HCT116 (cell line): ENCODE data around the gene KRT2. TPM values are rescaled to one million over a fixed set of nuclear protein-coding genes. Genes with fewer than 3 reads are reported as not detected.

Experiments
- ATAC-seq: fragments of 200-7000 bp; cut with Tn5 transposase; 2 replicates; pipeline ENCODE4 v1.9.1; 2020; ENCODE audit warnings: mild to moderate bottlenecking, moderate library complexity
- BruUV-seq: library from RNA; stranded (reverse); fragments of 400-500 nt; replicated peaks from 2 replicates; lab custom pipeline; 2021; lab: Mats Ljungman, UMichigan
- CTCF ChIA-PET: fragments of 300-600 bp; sonication (Branson Sonifier 250); formaldehyde crosslinking; loops from one replicate; lab custom pipeline; 2021; ENCODE audit warnings: antibody characterized with exemption; lab: Charles Lee
- POLR2A ChIA-PET: fragments of 300-600, 350-600 bp; sonication (Branson Sonifier 250); formaldehyde crosslinking; loops from one replicate; lab custom pipeline; 2021; ENCODE audit warnings: antibody characterized with exemption; lab: Charles Lee
- RAD21 ChIA-PET, 2 experiments: fragments of 300-600 bp; sonication (Branson Sonifier 250); formaldehyde crosslinking; loops; one replicate each; lab custom pipeline; 2023; ENCODE audit warnings: low total read pairs in 2 of 2; ENCODE audit not compliant: uncharacterized antibody in 2 of 2, unreplicated experiment in 2 of 2, low non-redundant PET in 1 of 2; lab: Charles Lee
- DNase-seq: peaks from one replicate; pipeline ENCODE4 v3.0.0-alpha.2; 2010; ENCODE audit warnings: low read depth, low spot score
- H2AFZ ChIP-seq: fragments of 200-600 bp; shearing (Covaris generic), sonication (generic); 2 replicates; pipeline ENCODE4 v1.6.1; 2017; ENCODE audit warnings: low read depth, mixed run types, mixed read lengths, antibody characterized with exemption, low read length; ENCODE audit not compliant: poor library complexity, severe bottlenecking
- H3K27ac ChIP-seq: 2 replicates; pipeline ENCODE4 v1.5.1; 2012; ENCODE audit warnings: low read depth, low read length
- H3K27me3 ChIP-seq: fragments of 200-600 bp; sonication (generic); 2 replicates; pipeline ENCODE4 v1.6.1; 2016; ENCODE audit warnings: mixed run types, low read length, mixed read lengths; ENCODE audit not compliant: insufficient read depth
- H3K36me3 ChIP-seq, 2 experiments: fragments of 200-500 bp in 1 of 2; fragments of 200-600 bp in 1 of 2; sonication (Bioruptor generic) in 1 of 2; sonication (generic) in 1 of 2; 2 replicates each; pipeline versions ENCODE4 v1.5.1 to v1.6.1; 2014 to 2016; ENCODE audit warnings: low read length in 2 of 2, inconsistent platforms in 1 of 2, mixed read lengths in 1 of 2, mixed run types in 1 of 2; ENCODE audit not compliant: insufficient read depth in 2 of 2, control insufficient read depth in 1 of 2
- H3K4me1 ChIP-seq, 2 experiments: fragments of 200-600 bp in 1 of 2; sonication (generic) in 1 of 2; 2 replicates each; pipeline versions ENCODE4 v1.5.1 to v1.6.1; 2012 to 2017; ENCODE audit warnings: low read length in 2 of 2, inconsistent platforms in 1 of 2, mild to moderate bottlenecking in 1 of 2, mixed read lengths in 1 of 2, mixed run types in 1 of 2, moderate library complexity in 1 of 2; ENCODE audit not compliant: insufficient read depth in 2 of 2, control insufficient read depth in 1 of 2
- H3K4me2 ChIP-seq: fragments of 200-600 bp; sonication (generic); 2 replicates; pipeline ENCODE4 v1.6.1; 2017; ENCODE audit warnings: mixed run types, low read length, mixed read lengths
- H3K4me3 ChIP-seq, 2 experiments: fragments of 200-600 bp in 1 of 2; sonication (generic) in 1 of 2; replicated peaks in 1 of 2; 2 replicates each; pipeline ENCODE4 v1.5.1; 2011 to 2016; ENCODE audit warnings: low read length in 2 of 2, control low read depth in 1 of 2, low read depth in 1 of 2, mild to moderate bottlenecking in 1 of 2, mixed read lengths in 1 of 2, mixed run types in 1 of 2
- H3K79me2 ChIP-seq: fragments of 200-600 bp; sonication (generic); 2 replicates; pipeline ENCODE4 v1.6.1; 2017; ENCODE audit warnings: mild to moderate bottlenecking, mixed run types, low read length, moderate library complexity, mixed read lengths; ENCODE audit not compliant: insufficient read depth
- H3K9ac ChIP-seq: fragments of 200-600 bp; sonication (generic); 2 replicates; pipeline ENCODE4 v1.6.1; 2016; ENCODE audit warnings: low read length, mixed read lengths
- H3K9me2 ChIP-seq: fragments of 200-600 bp; sonication (generic), shearing (Covaris generic); 2 replicates; pipeline ENCODE4 v1.6.1; 2017; ENCODE audit warnings: mixed run types, mild to moderate bottlenecking, moderate library complexity; ENCODE audit not compliant: insufficient read depth
- H3K9me3 ChIP-seq, 2 experiments: fragments of 200-500 bp in 1 of 2; fragments of 200-600 bp in 1 of 2; sonication (Bioruptor generic) in 1 of 2; sonication (generic) in 1 of 2; 2 replicates each; pipeline ENCODE4 v1.6.1; 2014 to 2017; ENCODE audit warnings: low read length in 2 of 2, mixed read lengths in 2 of 2, inconsistent platforms in 1 of 2, low read depth in 1 of 2, mild to moderate bottlenecking in 1 of 2, mixed run types in 1 of 2, moderate library complexity in 1 of 2; ENCODE audit not compliant: control insufficient read depth in 1 of 2, insufficient read depth in 1 of 2
- H4K20me1 ChIP-seq: fragments of 200-600 bp; sonication (generic), shearing (Covaris generic); 2 replicates; pipeline ENCODE4 v1.6.1; 2017; ENCODE audit warnings: mixed run types, mild to moderate bottlenecking, moderate library complexity; ENCODE audit not compliant: insufficient read depth
- ATF3 ChIP-seq: IDR thresholded peaks from 2 replicates; pipeline ENCODE4 v1.6.1; 2012
- CBX3 ChIP-seq: IDR thresholded peaks from 2 replicates; pipeline ENCODE4 v1.6.1; 2012; ENCODE audit warnings: low read depth
- EZH2 ChIP-seq: fragments of 200-600 bp; sonication (generic); IDR thresholded peaks from 2 replicates; pipeline ENCODE4 v1.6.1; 2017; ENCODE audit warnings: antibody characterized with exemption, mixed run types
- JUND ChIP-seq: IDR thresholded peaks from 2 replicates; pipeline ENCODE4 v1.6.1; 2012
- POLR2AphosphoS5 ChIP-seq: IDR thresholded peaks from 2 replicates; pipeline ENCODE4 v1.6.1; 2011; ENCODE audit warnings: mild to moderate bottlenecking, low read depth, low read length, moderate library complexity
- REST ChIP-seq: IDR thresholded peaks from 2 replicates; pipeline ENCODE4 v1.6.1; 2012; ENCODE audit warnings: low read depth
- ZBTB33 ChIP-seq: IDR thresholded peaks from 2 replicates; pipeline ENCODE4 v1.6.1; 2011; ENCODE audit warnings: mild to moderate bottlenecking, low read length, moderate library complexity; ENCODE audit not compliant: insufficient replicate concordance; ENCODE audit errors: extremely low read depth
- ZFX ChIP-seq: fragments of 450-650 bp; IDR thresholded peaks from 2 replicates; pipeline ENCODE4 v1.6.1; 2017
- intact Hi-C: fragments of 100-400 bp; cut with micrococcal nuclease; formaldehyde crosslinking; loops from 2 replicates; pipeline ENCODE4 v1.10.0; 2022
- total RNA-seq: library from RNA; stranded (reverse); gene quantifications from one replicate; pipeline ENCODE4 v1.2.1, GENCODE V29; 2021; ENCODE audit not compliant: unreplicated experiment

KRT2 gene
- total RNA-seq, 1 experiment from 2014 or later: not detected

- Histone ChIP-seq H3K27ac (no peak overlapping the region), H3K9me3 (no peaks in the 10 kb centered on the region), H3K9me2 (no peaks in the 10 kb centered on the region), H3K4me2 (no peak overlapping the region), H3K36me3 (no peaks in the 10 kb centered on the region), H2AFZ (no peak overlapping the region), H3K4me3 (no peak overlapping the region), H3K79me2 (no peaks in the 10 kb centered on the region), H3K9ac (no peak overlapping the region), H3K27me3 (0 out of 2 replicates have a peak, but pooled peaks cover 3% of the 10 kb centered on the region), H4K20me1 (no peaks in the 10 kb centered on the region), H3K4me1 (peaks cover 15 to 21% of the 10 kb centered on the region in 2 experiments)
- CTCF ChIA-PET: interaction anchor here (2.3 kb wide), 1 partner anchor 9 kb away, joined by 7 read pairs; no protein-coding TSS in a partner anchor
- intact Hi-C loops: no loop called here
- no peak for DNase-seq
- POLR2A ChIA-PET: no interaction called here
- ATAC-seq: no peak
- BruUV-seq: no TSS peak
- no peak for TF ChIP-seq ZFX
- TF ChIP-seq EZH2: no peak
- TF ChIP-seq JUND: no peak
- RAD21 ChIA-PET: no interaction called here
Observed at GRCh38 chr12:52657250-52657902, 5.4 kb upstream of the KRT2 start.

- Histone ChIP-seq H3K79me2 (no peaks in the 10 kb centered on the region), H3K9ac (no peak overlapping the region), H3K4me3 (no peak overlapping the region), H3K9me2 (no peaks in the 10 kb centered on the region), H3K27ac (no peak overlapping the region), H3K4me1 (peaks cover 15 to 21% of the 10 kb centered on the region in 2 experiments), H3K9me3 (no peaks in the 10 kb centered on the region), H4K20me1 (no peaks in the 10 kb centered on the region), H3K27me3 (0 out of 2 replicates have a peak, but pooled peaks cover 3% of the 10 kb centered on the region), H3K36me3 (no peaks in the 10 kb centered on the region), H2AFZ (no peak overlapping the region), H3K4me2 (no peak overlapping the region)
- DNase-seq (no peak), ATAC-seq (no peak)
- TF ChIP-seq ATF3: no peak
- TF ChIP-seq ZBTB33: no peak
- TF ChIP-seq REST: no peak
- TF ChIP-seq CBX3: no peak
- TF ChIP-seq POLR2AphosphoS5: no peak
- intact Hi-C loops: no loop called here
- ChIA-PET RAD21 (no interaction called here), CTCF (interaction anchor here (2.3 kb wide), 1 partner anchor 10 kb away, joined by 7 read pairs; no protein-coding TSS in a partner anchor), POLR2A (no interaction called here)
- no TSS peak for BruUV-seq
Observed at GRCh38 chr12:52656616-52657015, 4.6 kb upstream of the KRT2 start.
